ENCODE measurements around the gene PRKAG2. TPM values are rescaled to one million over a fixed set of nuclear protein-coding genes. Genes with fewer than 3 reads are reported as not detected.

PRKAG2 gene
- total and polyA plus RNA-seq, 2 experiments from 2014 or later, result 9.1 to 14.9 TPM

DNA sequence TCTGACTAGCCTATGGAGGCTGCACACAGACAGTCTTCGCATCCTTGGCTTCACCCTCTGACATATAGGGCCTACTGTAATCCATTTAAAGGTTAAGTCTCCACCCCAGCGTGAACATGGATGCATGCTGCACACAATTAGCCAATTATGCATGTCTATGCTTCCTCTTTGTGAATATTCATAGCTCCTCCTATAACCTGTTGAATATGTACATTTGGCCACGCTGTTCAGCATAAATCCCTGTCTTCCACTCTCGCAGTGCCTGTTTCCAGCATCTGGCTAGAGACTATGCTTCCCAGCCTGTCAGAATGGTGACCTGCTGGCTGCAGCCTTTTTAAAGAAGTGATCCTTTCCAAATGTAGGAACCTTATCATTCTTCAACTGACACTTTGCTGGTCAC is 106.7 kb downstream of the PRKAG2 start (continued):
- TF ChIP-seq, protein P1, sequence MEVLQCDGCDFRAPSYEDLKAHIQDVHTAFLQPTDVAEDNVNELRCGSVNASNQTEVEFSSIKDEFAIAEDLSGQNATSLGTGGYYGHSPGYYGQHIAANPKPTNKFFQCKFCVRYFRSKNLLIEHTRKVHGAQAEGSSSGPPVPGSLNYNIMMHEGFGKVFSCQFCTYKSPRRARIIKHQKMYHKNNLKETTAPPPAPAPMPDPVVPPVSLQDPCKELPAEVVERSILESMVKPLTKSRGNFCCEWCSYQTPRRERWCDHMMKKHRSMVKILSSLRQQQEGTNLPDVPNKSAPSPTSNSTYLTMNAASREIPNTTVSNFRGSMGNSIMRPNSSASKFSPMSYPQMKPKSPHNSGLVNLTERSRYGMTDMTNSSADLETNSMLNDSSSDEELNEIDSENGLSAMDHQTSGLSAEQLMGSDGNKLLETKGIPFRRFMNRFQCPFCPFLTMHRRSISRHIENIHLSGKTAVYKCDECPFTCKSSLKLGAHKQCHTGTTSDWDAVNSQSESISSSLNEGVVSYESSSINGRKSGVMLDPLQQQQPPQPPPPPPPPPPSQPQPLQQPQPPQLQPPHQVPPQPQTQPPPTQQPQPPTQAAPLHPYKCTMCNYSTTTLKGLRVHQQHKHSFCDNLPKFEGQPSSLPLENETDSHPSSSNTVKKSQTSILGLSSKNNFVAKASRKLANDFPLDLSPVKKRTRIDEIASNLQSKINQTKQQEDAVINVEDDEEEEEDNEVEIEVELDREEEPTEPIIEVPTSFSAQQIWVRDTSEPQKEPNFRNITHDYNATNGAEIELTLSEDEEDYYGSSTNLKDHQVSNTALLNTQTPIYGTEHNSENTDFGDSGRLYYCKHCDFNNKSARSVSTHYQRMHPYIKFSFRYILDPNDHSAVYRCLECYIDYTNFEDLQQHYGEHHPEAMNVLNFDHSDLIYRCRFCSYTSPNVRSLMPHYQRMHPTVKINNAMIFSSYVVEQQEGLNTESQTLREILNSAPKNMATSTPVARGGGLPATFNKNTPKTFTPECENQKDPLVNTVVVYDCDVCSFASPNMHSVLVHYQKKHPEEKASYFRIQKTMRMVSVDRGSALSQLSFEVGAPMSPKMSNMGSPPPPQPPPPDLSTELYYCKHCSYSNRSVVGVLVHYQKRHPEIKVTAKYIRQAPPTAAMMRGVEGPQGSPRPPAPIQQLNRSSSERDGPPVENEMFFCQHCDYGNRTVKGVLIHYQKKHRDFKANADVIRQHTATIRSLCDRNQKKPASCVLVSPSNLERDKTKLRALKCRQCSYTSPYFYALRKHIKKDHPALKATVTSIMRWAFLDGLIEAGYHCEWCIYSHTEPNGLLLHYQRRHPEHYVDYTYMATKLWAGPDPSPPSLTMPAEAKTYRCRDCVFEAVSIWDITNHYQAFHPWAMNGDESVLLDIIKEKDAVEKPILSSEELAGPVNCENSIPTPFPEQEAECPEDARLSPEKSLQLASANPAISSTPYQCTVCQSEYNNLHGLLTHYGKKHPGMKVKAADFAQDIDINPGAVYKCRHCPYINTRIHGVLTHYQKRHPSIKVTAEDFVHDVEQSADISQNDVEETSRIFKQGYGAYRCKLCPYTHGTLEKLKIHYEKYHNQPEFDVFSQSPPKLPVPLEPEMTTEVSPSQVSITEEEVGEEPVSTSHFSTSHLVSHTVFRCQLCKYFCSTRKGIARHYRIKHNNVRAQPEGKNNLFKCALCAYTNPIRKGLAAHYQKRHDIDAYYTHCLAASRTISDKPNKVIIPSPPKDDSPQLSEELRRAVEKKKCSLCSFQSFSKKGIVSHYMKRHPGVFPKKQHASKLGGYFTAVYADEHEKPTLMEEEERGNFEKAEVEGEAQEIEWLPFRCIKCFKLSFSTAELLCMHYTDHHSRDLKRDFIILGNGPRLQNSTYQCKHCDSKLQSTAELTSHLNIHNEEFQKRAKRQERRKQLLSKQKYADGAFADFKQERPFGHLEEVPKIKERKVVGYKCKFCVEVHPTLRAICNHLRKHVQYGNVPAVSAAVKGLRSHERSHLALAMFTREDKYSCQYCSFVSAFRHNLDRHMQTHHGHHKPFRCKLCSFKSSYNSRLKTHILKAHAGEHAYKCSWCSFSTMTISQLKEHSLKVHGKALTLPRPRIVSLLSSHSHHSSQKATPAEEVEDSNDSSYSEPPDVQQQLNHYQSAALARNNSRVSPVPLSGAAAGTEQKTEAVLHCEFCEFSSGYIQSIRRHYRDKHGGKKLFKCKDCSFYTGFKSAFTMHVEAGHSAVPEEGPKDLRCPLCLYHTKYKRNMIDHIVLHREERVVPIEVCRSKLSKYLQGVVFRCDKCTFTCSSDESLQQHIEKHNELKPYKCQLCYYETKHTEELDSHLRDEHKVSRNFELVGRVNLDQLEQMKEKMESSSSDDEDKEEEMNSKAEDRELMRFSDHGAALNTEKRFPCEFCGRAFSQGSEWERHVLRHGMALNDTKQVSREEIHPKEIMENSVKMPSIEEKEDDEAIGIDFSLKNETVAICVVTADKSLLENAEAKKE (CRISPR knock-in tag; IDR thresholded peaks at IDR 0.05), result no peak
- TF ChIP-seq ZNF331 (CRISPR knock-in tag; IDR thresholded peaks at IDR 0.05; ENCODE audit: low read depth) (no peak), NANOG (IDR thresholded peaks at IDR 0.05; ENCODE audit: borderline replicate concordance) (no peak), STAT1 (IDR thresholded peaks at IDR 0.05; ENCODE audit: unreplicated experiment) (no peak), ZNF114 (CRISPR knock-in tag; IDR thresholded peaks at IDR 0.05) (no peak)
- TF ChIP-seq, protein P2, sequence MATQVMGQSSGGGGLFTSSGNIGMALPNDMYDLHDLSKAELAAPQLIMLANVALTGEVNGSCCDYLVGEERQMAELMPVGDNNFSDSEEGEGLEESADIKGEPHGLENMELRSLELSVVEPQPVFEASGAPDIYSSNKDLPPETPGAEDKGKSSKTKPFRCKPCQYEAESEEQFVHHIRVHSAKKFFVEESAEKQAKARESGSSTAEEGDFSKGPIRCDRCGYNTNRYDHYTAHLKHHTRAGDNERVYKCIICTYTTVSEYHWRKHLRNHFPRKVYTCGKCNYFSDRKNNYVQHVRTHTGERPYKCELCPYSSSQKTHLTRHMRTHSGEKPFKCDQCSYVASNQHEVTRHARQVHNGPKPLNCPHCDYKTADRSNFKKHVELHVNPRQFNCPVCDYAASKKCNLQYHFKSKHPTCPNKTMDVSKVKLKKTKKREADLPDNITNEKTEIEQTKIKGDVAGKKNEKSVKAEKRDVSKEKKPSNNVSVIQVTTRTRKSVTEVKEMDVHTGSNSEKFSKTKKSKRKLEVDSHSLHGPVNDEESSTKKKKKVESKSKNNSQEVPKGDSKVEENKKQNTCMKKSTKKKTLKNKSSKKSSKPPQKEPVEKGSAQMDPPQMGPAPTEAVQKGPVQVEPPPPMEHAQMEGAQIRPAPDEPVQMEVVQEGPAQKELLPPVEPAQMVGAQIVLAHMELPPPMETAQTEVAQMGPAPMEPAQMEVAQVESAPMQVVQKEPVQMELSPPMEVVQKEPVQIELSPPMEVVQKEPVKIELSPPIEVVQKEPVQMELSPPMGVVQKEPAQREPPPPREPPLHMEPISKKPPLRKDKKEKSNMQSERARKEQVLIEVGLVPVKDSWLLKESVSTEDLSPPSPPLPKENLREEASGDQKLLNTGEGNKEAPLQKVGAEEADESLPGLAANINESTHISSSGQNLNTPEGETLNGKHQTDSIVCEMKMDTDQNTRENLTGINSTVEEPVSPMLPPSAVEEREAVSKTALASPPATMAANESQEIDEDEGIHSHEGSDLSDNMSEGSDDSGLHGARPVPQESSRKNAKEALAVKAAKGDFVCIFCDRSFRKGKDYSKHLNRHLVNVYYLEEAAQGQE (IDR thresholded peaks at IDR 0.05; ENCODE audit: unreplicated experiment), result no peak
